ENCODE measurements around the gene CD7. TPM values are rescaled to one million over a fixed set of nuclear protein-coding genes. Genes with fewer than 3 reads are reported as not detected.

The CD7 gene
- total RNA-seq, 1 donor from 2014 or later = 0.46 TPM

DNA sequence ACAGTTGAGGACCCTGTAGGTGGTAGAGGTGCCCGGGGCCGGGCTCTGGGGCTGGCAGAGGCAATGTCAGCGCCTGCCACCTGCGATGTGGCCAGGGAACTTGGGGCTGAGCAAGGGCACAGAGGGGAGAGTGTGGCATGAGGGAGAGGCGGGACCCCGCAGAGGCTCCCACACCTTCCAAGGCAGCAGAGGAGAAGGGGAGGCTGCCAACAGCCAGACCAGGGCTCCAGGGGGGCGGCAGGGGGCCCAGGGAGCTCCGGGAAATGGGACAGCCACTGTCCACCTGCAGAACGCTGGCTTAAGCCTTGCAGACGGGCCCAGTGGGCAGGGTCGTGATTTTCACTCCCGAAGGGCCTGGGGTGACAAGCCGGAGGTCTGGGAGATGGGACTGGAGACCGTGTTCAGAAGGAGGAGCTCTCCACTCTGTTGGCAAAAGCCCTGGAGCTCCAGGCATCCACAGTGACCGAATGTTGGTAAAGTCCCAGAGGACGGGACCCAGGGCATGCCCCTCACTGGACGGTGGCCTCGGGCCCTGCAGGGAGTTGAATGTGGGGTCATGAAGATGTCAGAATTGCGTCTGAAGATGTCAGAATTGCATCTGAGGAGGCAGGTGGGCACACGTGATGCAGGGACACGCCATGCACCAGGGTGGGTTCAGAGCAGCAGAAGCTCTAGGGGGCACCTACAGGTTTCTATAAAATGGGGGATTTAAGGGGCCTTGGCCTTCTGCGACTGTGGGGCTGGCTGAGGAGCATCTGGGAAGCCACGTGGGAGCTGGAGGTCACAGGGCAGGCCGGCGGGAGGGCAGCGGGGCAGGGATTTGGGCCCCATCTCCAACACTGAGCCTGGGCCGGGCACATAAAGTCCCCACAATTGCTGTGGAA lies 18.6 kb downstream of the CD7 start:
- Mint-ChIP-seq H3K4me3 (ENCODE audit: low read depth) (no peak overlapping the region), H3K4me1 (ENCODE audit: low read depth) (peaks cover 25% of the 10 kb centered on the region), H3K27ac (no peak overlapping the region), H3K9me3 (ENCODE audit: low read depth) (no peaks in the 10 kb centered on the region), H3K36me3 (ENCODE audit: insufficient read depth) (no peaks in the 10 kb centered on the region), H3K27me3 (peaks cover 5% of the 10 kb centered on the region)
- TF ChIP-seq, protein P1, sequence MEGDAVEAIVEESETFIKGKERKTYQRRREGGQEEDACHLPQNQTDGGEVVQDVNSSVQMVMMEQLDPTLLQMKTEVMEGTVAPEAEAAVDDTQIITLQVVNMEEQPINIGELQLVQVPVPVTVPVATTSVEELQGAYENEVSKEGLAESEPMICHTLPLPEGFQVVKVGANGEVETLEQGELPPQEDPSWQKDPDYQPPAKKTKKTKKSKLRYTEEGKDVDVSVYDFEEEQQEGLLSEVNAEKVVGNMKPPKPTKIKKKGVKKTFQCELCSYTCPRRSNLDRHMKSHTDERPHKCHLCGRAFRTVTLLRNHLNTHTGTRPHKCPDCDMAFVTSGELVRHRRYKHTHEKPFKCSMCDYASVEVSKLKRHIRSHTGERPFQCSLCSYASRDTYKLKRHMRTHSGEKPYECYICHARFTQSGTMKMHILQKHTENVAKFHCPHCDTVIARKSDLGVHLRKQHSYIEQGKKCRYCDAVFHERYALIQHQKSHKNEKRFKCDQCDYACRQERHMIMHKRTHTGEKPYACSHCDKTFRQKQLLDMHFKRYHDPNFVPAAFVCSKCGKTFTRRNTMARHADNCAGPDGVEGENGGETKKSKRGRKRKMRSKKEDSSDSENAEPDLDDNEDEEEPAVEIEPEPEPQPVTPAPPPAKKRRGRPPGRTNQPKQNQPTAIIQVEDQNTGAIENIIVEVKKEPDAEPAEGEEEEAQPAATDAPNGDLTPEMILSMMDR (IDR thresholded peaks at IDR 0.05; ENCODE audit: unreplicated experiment) = no peak
- no peak for DNase-seq (ENCODE audit: low spot score, unreplicated experiment)

DNA sequence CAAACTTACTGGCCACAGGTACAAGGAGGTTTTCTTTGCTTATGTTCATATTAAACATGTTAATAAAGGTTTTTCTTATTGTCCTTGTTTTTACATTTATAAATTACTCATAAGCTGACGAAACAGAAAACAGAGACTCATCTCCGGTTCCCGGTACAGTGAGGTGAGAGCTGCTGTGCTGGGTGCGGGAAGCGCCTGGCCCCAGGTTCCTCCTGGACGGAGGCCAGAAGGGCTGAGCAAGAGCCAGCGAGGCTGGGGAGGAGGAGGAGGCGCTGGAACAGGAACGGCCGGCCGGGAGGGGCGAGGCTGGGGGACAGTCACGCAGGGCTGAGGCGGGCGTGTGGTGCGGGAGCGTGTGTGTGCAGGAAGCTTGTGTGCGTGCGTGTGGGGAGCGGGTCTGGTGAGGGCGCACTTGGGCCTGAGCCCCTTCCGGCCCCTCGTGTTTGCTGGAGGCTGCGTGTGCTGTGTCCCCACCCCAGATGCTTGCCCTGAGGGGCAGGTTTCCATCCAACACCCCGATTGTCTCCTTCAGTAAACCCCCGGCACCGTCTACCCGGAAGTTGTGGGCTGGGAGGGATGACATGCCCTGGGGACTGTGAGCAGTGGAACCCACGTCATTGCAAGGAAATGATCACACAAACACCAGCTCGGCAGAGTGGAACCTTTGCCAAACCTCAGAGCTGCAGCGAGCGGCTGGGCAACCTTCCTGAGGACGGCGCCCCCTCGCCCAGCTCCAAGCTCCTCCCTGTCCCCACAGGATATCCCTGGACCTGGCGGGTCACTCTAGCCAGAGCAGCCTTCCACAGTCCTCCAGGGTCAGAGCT lies 19.5 kb downstream of the CD7 start:
- Mint-ChIP-seq H3K27ac (no peak overlapping the region), H3K27me3 (peaks cover 5% of the 10 kb centered on the region), H3K9me3 (ENCODE audit: low read depth) (no peaks in the 10 kb centered on the region), H3K36me3 (ENCODE audit: insufficient read depth) (no peaks in the 10 kb centered on the region), H3K4me1 (ENCODE audit: low read depth) (peaks cover 24% of the 10 kb centered on the region), H3K4me3 (ENCODE audit: low read depth) (no peak overlapping the region)
- DNase-seq (ENCODE audit: low spot score, unreplicated experiment) = no peak
- TF ChIP-seq, protein P1 (IDR thresholded peaks at IDR 0.05; ENCODE audit: unreplicated experiment) = no peak

DNA sequence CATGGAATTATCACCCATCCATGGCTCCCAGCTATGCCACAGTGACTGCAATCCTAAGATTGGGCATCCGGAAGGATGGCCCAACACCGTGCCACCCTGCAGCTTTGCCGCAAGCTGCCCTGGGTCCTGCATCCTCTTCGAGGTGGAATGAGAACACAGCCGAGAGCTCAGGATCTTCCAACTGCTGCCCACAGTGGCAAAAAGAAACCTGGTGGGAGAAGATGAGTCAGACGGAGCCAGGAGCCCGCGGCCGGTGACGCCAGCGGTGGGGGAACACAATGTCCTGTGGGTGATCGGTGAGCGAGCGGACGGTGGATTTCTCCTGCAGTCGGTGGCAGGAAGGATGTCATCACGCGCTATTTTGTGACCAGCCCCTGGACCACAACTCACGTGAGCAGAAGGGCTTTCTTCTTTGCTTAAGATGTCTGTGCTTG lies 20.1 kb downstream of the CD7 start:
- no peak for DNase-seq (ENCODE audit: low spot score, unreplicated experiment)
- H3K9me3 Mint-ChIP-seq (ENCODE audit: low read depth) = no peaks in the 10 kb centered on the region
- TF ChIP-seq, protein P1 (IDR thresholded peaks at IDR 0.05; ENCODE audit: unreplicated experiment) = no peak
- H3K27ac Mint-ChIP-seq = no peak overlapping the region
- peaks cover 5% of the 10 kb centered on the region for H3K27me3 Mint-ChIP-seq
- H3K4me1 Mint-ChIP-seq (ENCODE audit: low read depth) = peaks cover 24% of the 10 kb centered on the region
- H3K4me3 Mint-ChIP-seq (ENCODE audit: low read depth) = no peak overlapping the region
- no peaks in the 10 kb centered on the region for H3K36me3 Mint-ChIP-seq (ENCODE audit: insufficient read depth)

DNA sequence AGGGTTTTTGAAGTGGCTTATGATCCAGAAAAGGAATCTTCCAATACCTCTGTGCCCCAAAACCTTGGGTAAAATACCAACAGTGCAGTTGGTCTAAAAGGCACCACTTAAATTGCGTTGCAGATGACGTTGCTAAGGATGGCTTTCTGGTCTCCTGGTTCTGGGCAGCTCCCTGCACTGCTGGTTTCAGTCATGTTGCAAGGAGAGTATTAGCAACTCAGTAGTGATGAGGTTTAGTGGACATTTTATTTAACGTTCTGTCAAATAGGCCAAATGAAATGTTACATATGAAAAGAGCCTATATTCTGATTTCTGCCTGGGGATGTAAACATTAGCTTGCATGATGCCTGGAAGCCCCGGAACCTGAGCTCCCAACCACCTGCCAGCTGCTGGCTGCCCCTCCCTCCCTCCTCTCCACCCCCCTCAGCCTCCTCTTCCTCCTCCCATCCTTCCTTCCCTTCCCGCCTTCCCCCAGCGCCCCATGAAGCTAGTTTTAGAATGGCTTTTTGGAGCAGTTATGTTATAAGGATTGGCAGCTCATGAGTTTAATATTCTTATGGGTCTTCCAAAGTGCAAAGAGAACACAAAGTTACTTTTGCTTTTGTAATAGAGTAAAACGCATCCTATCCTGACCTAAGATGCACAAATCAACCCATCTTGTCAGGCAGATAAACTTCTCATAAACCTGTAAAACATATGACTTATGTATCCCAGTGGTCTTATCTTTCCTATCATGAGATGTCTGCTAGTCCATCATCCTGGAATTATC lies 20.7 kb downstream of the CD7 start:
- no peaks in the 10 kb centered on the region for H3K9me3 Mint-ChIP-seq (ENCODE audit: low read depth)
- no peak for DNase-seq (ENCODE audit: low spot score, unreplicated experiment)
- no peaks in the 10 kb centered on the region for H3K36me3 Mint-ChIP-seq (ENCODE audit: insufficient read depth)
- H3K4me1 Mint-ChIP-seq (ENCODE audit: low read depth) = peaks cover 24% of the 10 kb centered on the region
- H3K27ac Mint-ChIP-seq = no peak overlapping the region
- no peak overlapping the region for H3K4me3 Mint-ChIP-seq (ENCODE audit: low read depth)
- H3K27me3 Mint-ChIP-seq = peaks cover 5% of the 10 kb centered on the region
- TF ChIP-seq, protein P1 (IDR thresholded peaks at IDR 0.05; ENCODE audit: unreplicated experiment) = no peak

DNA sequence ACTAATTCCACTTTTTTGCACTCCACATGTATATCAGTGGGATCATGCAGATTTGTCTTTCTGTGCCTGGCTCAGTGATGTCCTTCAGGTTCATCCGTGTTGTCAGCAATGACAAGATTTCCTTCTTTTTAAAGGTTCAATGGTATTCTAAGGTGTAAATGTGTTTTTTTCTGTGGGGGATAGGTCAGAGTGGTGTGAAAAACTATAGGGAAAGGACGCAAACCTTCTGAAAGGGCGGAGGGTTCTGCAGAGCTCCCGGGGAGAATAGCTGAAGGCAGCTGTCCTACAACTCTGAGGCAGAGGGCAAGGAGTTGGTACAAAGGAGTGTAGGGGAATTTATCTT lies 22.0 kb downstream of the CD7 start:
- H3K36me3 Mint-ChIP-seq (ENCODE audit: insufficient read depth) = no peaks in the 10 kb centered on the region
- no peaks in the 10 kb centered on the region for H3K9me3 Mint-ChIP-seq (ENCODE audit: low read depth)
- DNase-seq (ENCODE audit: low spot score, unreplicated experiment) = no peak
- TF ChIP-seq, protein P1 (IDR thresholded peaks at IDR 0.05; ENCODE audit: unreplicated experiment) = no peak
- peaks cover 5% of the 10 kb centered on the region for H3K27me3 Mint-ChIP-seq
- H3K4me3 Mint-ChIP-seq (ENCODE audit: low read depth) = peak overlapping the region; percentile 27
- H3K4me1 Mint-ChIP-seq (ENCODE audit: low read depth) = peaks cover 25% of the 10 kb centered on the region
- peak overlapping the region; percentile 84 for H3K27ac Mint-ChIP-seq

Data from progenitor cell of endocrine pancreas (in vitro differentiated cells).